Hepatocyte (in vitro differentiated cells): ENCODE data around the gene POMP.

ENCODE experiments used
- CTCF ChIP-seq: fragments of 200-600 bp; sonication (generic); IDR thresholded peaks from 2 replicates; pipeline ENCODE4 v1.5.1; 2016; ENCODE audit warnings: antibody characterized with exemption, mild to moderate bottlenecking; ENCODE audit not compliant: poor library complexity
- EZH2 ChIP-seq: fragments of 200-600 bp; sonication (generic); IDR thresholded peaks from 2 replicates; pipeline ENCODE4 v1.6.1; 2016; ENCODE audit warnings: antibody characterized with exemption, mild to moderate bottlenecking, borderline replicate concordance

- TF ChIP-seq EZH2 = no peak
- TF ChIP-seq CTCF = no peak
Observed at GRCh38 chr13:28723806-28724205, 64.9 kb downstream of the POMP start.
